Sigmoid colon (tissue), 4 donors: ENCODE data around the gene SMAD3.

ENCODE experiments used
- POLR2A ChIP-seq, 2 donors: fragments of 450-650 bp; IDR thresholded peaks; one replicate each; pipeline ENCODE4 v1.6.1; 2016; ENCODE audit warnings: antibody characterized with exemption in 2 of 2, mild to moderate bottlenecking in 2 of 2, moderate library complexity in 2 of 2
- POLR2AphosphoS5 ChIP-seq, 4 donors: sonication (generic); formaldehyde crosslinking; IDR thresholded peaks; one replicate each; pipeline ENCODE4 v1.6.1; 2017; ENCODE audit warnings: antibody characterized with exemption in 4 of 4

DNA sequence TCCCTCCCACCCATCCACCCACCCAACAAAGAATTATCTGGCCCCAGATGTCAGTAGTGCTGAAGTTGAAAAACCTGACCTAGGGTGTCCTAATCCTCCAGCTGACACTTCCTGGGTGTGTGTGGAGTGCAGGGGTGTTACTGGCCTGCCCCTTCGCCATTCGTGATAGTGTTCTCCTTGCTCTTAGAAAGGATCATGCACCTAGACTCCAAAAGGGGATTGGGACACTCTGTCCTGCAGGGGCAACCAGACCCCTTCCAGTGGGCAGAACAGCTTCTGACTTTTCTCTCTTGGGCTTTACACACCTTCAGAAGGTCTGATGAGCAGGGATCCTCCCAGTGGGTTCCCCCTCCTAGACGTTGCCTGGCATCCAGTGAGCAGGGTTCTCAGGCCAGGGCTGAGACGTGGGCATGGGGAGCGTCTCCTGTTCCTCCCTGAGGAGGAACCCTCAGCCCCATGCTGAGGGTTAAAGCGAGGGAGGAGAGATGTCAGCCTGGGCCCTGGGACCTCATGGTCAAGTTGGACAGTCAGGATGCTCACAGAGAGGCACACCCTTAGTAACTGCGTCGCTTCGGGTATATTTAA is 114.1 kb downstream of the SMAD3 start:
- no peak for TF ChIP-seq POLR2AphosphoS5 (IDR thresholded peaks at IDR 0.05)
- no peak for TF ChIP-seq POLR2A (IDR thresholded peaks at IDR 0.05)
